ENCODE results near the gene C15orf61.

Gene C15orf61

GRCh38 chr15:67512933-67513714 is 7.8 kb upstream of the C15orf61 start:
- TF ChIP-seq, protein P1, sequence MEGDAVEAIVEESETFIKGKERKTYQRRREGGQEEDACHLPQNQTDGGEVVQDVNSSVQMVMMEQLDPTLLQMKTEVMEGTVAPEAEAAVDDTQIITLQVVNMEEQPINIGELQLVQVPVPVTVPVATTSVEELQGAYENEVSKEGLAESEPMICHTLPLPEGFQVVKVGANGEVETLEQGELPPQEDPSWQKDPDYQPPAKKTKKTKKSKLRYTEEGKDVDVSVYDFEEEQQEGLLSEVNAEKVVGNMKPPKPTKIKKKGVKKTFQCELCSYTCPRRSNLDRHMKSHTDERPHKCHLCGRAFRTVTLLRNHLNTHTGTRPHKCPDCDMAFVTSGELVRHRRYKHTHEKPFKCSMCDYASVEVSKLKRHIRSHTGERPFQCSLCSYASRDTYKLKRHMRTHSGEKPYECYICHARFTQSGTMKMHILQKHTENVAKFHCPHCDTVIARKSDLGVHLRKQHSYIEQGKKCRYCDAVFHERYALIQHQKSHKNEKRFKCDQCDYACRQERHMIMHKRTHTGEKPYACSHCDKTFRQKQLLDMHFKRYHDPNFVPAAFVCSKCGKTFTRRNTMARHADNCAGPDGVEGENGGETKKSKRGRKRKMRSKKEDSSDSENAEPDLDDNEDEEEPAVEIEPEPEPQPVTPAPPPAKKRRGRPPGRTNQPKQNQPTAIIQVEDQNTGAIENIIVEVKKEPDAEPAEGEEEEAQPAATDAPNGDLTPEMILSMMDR (IDR thresholded peaks at IDR 0.05; ENCODE audit: borderline replicate concordance, insufficient read depth, low read depth, low read length) = no peak
- no peak overlapping the region for H3K4me3 ChIP-seq (ENCODE audit: low read depth, low read length)

GRCh38 chr15:67515090-67515489 is 5.8 kb upstream of the C15orf61 start:
- TF ChIP-seq, protein P1 (IDR thresholded peaks at IDR 0.05; ENCODE audit: borderline replicate concordance, insufficient read depth, low read depth, low read length) = no peak
- H3K4me3 ChIP-seq (ENCODE audit: low read depth, low read length) = no peak overlapping the region

DNA sequence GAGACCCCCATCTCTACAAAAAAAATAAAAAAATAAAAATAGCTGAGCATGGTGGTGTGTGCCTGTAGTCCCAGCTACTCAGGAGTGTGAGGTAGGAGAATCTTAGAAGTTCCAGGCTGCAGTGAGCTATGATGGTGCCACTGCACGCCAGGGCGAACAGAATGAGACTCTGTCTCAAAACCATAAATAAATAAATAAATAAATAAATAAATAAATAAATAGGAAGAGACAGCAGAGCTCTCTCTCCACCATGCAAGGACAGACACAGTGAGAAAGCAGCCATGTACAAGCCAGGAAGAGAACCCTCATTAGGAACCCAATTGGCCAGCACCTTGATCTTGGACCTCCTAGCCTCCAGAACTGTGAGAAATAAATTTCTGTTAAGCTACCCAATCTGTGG is 5.4 kb upstream of the C15orf61 start:
- TF ChIP-seq, protein P1 (IDR thresholded peaks at IDR 0.05; ENCODE audit: borderline replicate concordance, insufficient read depth, low read depth, low read length) = no peak
- H3K4me3 ChIP-seq (ENCODE audit: low read depth, low read length) = no peak overlapping the region

DNA sequence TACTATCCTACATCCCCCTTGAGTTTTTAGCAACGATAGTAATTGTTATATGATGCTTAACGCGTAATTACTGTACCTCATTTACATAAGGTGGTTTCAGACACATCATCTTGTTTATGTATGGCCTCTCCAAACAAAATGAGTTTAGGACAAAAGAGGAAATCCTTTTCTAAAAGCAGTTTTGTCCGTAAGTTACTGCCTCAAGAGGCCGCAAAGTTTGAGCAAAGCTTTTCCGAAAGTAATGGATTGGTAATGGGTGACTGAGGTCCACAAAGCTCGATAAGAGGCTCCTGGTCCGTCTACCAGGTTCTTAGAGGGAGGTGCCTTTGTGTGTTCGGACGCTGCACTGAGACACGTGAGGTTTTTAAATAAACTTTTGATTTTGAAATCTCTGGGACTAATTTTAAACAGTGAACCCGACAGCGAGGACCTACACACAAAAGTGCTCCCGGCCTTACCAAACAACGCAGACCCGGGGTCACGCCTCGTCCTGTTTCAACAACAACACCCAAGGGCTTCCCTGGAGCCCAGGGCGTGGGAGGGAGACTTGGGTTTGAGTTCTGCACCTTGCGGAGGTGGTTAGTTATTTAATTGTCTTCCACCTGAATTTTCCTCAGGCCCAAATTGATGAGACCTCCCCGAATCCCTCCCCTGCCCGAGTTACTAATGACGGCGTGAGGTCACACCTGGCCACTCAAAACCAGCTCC is 456 bp upstream of the C15orf61 start:
- TF ChIP-seq, protein P1 (IDR thresholded peaks at IDR 0.05; ENCODE audit: borderline replicate concordance, insufficient read depth, low read depth, low read length) = no peak
- peak overlapping the region; percentile 96 for H3K4me3 ChIP-seq (ENCODE audit: low read depth, low read length)

GRCh38 chr15:67521783-67522568 is 1.0 kb downstream of the C15orf61 start:
- TF ChIP-seq, protein P1 (IDR thresholded peaks at IDR 0.05; ENCODE audit: borderline replicate concordance, insufficient read depth, low read depth, low read length) = no peak
- H3K4me3 ChIP-seq (ENCODE audit: low read depth, low read length) = peak overlapping the region; percentile 96

GRCh38 chr15:67523330-67523729 is 2.4 kb downstream of the C15orf61 start:
- no peak overlapping the region for H3K4me3 ChIP-seq (ENCODE audit: low read depth, low read length)
- TF ChIP-seq, protein P1 (IDR thresholded peaks at IDR 0.05; ENCODE audit: borderline replicate concordance, insufficient read depth, low read depth, low read length) = no peak
